RWPE1 (cell line): Measurements from ENCODE around the gene NRXN3.

Source experiments
- CTCF ChIA-PET: fragments of 350-600 bp; sonication (Branson Sonifier 250); formaldehyde crosslinking; extraction: SDS; loops from one replicate; lab custom pipeline; 2021; lab: Yijun Ruan, JAX
- POLR2A ChIA-PET: fragments of 400-600 bp; formaldehyde crosslinking; extraction: SDS; loops from one replicate; lab custom pipeline; 2020; ENCODE audit warnings: antibody characterized with exemption; ENCODE audit not compliant: low non-redundant PET; lab: Yijun Ruan, JAX
- DNase-seq: peaks from one replicate; pipeline ENCODE4 v3.0.0; 2012; ENCODE audit warnings: low spot score
- H3K27ac ChIP-seq: fragments of 450-650 bp; 2 replicates; pipeline ENCODE4 v1.5.1; 2017
- TF ChIP-seq, protein P1 (sequence below): fragments of 450-650 bp; conservative IDR thresholded peaks from 2 replicates; pipeline ENCODE4 v1.5.1; 2017; ENCODE audit warnings: low read depth, mild to moderate bottlenecking

The NRXN3 gene

DNA sequence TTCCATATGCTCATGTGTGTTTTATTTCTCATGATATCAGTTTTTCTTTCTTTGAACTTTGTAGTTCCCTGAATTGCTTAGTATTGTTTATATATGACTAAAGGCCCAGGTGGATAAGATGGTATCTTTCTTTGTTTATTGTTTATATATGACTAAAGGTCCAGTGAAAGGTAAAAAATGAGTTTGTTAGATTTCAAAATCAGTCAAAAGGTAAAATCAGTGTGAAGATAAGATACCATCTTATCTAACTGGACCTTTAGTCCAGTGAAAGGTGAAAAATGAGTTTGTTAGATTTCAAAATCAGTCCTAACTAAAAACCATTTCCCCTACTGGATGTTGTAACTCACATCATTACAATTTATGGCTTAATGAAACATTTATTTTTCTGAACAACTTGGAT lies 1150.9 kb downstream of the NRXN3 start:
- POLR2A ChIA-PET: no interaction called here
- H3K27ac ChIP-seq: no peak overlapping the region
- DNase-seq: no peak
- CTCF ChIA-PET: no interaction called here
- TF ChIP-seq, protein P1, sequence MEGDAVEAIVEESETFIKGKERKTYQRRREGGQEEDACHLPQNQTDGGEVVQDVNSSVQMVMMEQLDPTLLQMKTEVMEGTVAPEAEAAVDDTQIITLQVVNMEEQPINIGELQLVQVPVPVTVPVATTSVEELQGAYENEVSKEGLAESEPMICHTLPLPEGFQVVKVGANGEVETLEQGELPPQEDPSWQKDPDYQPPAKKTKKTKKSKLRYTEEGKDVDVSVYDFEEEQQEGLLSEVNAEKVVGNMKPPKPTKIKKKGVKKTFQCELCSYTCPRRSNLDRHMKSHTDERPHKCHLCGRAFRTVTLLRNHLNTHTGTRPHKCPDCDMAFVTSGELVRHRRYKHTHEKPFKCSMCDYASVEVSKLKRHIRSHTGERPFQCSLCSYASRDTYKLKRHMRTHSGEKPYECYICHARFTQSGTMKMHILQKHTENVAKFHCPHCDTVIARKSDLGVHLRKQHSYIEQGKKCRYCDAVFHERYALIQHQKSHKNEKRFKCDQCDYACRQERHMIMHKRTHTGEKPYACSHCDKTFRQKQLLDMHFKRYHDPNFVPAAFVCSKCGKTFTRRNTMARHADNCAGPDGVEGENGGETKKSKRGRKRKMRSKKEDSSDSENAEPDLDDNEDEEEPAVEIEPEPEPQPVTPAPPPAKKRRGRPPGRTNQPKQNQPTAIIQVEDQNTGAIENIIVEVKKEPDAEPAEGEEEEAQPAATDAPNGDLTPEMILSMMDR: no peak

DNA sequence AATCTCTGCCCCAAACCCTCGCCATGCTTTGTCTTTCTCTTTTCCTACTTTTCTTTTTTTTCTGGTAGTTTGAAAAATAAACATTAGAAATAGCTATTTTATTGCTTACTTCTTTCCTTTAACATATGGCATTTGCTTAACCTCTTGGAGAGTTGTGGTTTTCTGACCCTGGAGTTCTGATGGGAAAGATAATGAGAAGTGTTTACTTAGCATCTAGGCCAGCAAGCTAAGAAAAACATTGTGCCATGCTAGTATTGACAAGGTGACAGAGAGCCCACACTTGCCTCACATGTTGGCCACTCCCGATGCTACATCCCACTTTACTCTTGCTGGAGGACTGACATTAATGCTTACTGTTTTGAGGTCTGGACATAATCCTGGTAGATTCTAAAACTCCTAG lies 1154.9 kb downstream of the NRXN3 start:
- TF ChIP-seq, protein P1: no peak
- no peak overlapping the region for H3K27ac ChIP-seq
- ChIA-PET CTCF (interaction anchor here (0.6 kb wide), 1 partner anchor 51 kb away, joined by 3 read pairs; no protein-coding TSS in a partner anchor), POLR2A (no interaction called here)
- DNase-seq: no peak

DNA sequence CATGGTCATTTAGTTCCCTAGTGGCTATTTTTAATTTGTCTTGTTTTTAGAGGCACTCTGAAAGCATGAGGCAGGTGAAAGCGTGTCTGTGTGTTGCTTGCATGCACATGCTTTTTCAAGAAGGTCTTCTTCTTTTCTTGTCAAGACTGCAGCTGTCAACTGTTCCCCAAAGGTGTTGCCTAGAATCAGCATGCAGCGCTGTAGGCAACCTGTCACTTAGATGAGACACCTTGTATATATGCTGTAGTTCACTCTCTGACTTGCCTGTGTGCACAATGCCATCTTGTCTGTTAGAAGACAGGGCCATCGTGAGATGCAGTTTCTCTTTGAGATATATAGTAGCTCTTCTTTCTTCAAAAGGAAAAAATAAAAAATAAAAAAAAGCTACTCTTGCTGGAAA lies 1155.4 kb downstream of the NRXN3 start:
- ChIA-PET POLR2A (no interaction called here), CTCF (interaction anchor here (0.6 kb wide), 1 partner anchor 50 kb away, joined by 3 read pairs; no protein-coding TSS in a partner anchor)
- TF ChIP-seq, protein P1: no peak
- no peak overlapping the region for H3K27ac ChIP-seq
- DNase-seq: no peak

DNA sequence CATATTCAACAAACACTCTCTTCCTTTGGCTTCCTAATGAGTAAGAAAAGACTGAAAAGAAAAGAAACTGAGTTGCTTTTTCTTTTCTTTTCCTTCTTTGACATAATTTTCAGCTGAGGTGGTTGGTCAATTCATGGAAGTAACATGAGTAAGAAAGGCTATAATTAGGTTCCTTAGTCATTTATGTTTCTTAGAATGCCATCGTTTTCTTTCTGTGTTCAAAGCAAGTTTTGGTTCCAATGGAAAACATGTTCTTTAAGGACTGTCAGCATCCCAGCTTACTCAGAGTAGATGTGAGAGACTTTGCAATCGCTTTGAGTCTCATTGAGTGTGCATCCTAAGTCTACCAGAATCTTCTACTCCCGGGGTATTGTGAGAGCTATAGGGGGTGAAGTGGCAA lies 1158.7 kb downstream of the NRXN3 start:
- ChIA-PET CTCF (no interaction called here), POLR2A (no interaction called here)

DNA sequence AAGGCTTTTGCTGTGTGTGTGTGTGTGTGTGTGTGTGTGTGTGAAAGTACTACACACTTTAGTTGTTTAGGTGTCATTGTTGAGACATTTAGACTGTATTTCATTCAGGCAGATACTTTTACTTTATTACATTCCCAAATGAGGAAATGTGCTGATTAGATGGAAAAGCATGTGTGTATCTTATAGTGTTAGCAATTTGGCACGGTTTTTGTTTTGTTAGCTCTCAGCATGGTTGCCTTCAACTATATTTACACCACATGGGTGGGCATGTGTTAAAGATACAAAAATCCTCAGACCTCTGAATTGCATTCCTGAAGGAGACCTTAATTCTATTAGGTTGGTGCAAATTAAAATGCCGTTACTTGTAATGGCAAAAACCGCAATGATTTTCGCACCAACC lies 1161.7 kb downstream of the NRXN3 start:
- no peak overlapping the region for H3K27ac ChIP-seq
- POLR2A ChIA-PET: no interaction called here
- TF ChIP-seq, protein P1: no peak
- no peak for DNase-seq
- CTCF ChIA-PET: no interaction called here

More for the DNA sequence above, 1158.7 kb downstream of the NRXN3 start:
- H3K27ac ChIP-seq: no peak overlapping the region
- TF ChIP-seq, protein P1: no peak
- DNase-seq: no peak

DNA sequence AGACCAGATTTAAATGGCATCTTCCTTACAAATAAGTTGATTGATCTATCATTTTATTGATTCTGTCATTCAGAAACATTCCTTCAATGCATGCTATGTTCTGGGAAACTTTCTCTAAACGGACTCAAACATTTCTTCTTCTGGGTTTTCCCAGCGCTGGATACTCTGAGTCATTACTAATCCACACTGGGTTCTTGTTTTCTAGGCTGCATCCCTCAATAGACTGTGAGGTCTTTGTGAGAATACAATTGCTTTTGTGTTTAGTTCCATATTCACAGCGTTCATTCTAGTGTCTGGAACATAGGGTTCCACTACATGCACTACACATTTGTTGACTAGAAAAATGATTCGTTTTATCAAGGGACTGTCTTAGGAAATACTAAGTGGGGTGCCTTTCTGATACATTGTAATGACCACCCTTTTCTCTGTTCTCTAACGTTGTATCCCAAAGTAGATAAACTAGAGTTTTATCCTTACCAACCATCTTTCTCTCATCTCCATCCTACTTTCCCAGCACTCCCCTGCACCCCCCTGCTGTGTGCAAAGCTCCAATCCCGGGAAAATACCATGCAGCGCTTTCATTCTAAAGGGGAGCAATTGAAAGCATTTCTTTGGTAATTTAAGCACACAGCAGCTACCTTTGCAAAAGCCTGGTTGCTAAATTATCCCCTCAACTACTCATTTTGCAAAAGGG lies 1162.5 kb downstream of the NRXN3 start:
- no peak for DNase-seq
- CTCF ChIA-PET: no interaction called here
- H3K27ac ChIP-seq: no peak overlapping the region
- POLR2A ChIA-PET: no interaction called here
- TF ChIP-seq, protein P1: no peak
